HepG2 (cell line): ENCODE results near the gene CTBP1. TPM values are rescaled to one million over a fixed set of nuclear protein-coding genes. Genes with fewer than 3 reads are reported as not detected.

ENCODE experiments used
- ATAC-seq: fragments of 200-7000 bp; cut with Tn5 transposase; 3 replicates; pipeline ENCODE4 v1.9.1; 2020; ENCODE audit warnings: mild to moderate bottlenecking, moderate library complexity
- BruUV-seq: library from RNA; stranded (reverse); fragments of 400-500 nt; replicated peaks from 2 replicates; lab custom pipeline; 2021; lab: Mats Ljungman, UMichigan
- CTCF ChIA-PET: fragments of 300-600 bp; formaldehyde crosslinking; extraction: SDS; loops from one replicate; lab custom pipeline; 2021; ENCODE audit warnings: low total read pairs, inconsistent platforms, low intra/inter-chr PET ratio; lab: Yijun Ruan, JAX
- POLR2A ChIA-PET: fragments of 350-600 bp; sonication (Branson Sonifier 250); formaldehyde crosslinking; loops from one replicate; lab custom pipeline; 2020; ENCODE audit warnings: antibody characterized with exemption, inconsistent platforms; lab: Yijun Ruan, JAX
- DNase-seq: peaks from one replicate; pipeline ENCODE4 v3.0.0-alpha.2; 2015; ENCODE audit warnings: low spot score
- FAIRE-seq: peaks from 3 replicates; lab custom pipeline; 2011; peaks lifted over from hg19 to GRCh38; lab: Jason Lieb, UNC
- H2AFZ ChIP-seq: one replicate; pipeline ENCODE4 v1.6.1; 2011; ENCODE audit warnings: low read length, inconsistent platforms
- H3K27ac ChIP-seq: fragments of 300-600 bp; 3 replicates; pipeline ENCODE4 v1.8.0; 2011; ENCODE audit warnings: mixed run types, mild to moderate bottlenecking, mixed read lengths, low read length, inconsistent platforms; ENCODE audit not compliant: insufficient read depth; ENCODE audit errors: extremely low read length
- H3K27me3 ChIP-seq, 2 experiments: fragments of 200-600 bp in 1 of 2; 2 replicates in 1 of 2; 3 replicates in 1 of 2; pipeline versions ENCODE4 v1.6.0 to v1.8.0; 2011; ENCODE audit warnings: low read length in 2 of 2, mild to moderate bottlenecking in 2 of 2, moderate library complexity in 2 of 2, inconsistent platforms in 1 of 2; ENCODE audit not compliant: insufficient read depth in 2 of 2, control insufficient read depth in 1 of 2
- H3K36me3 ChIP-seq, 2 experiments: fragments of 200-600 bp in 1 of 2; replicated peaks in 1 of 2; 2 replicates in 1 of 2; 3 replicates in 1 of 2; pipeline versions ENCODE4 v1.5.1 to v1.8.0; 2011; ENCODE audit warnings: low read length in 2 of 2, inconsistent platforms in 1 of 2; ENCODE audit not compliant: insufficient read depth in 2 of 2, control insufficient read depth in 1 of 2
- H3K4me1 ChIP-seq: 2 replicates; pipeline ENCODE4 v1.5.1; 2012; ENCODE audit warnings: low read length, inconsistent platforms; ENCODE audit not compliant: insufficient read depth
- H3K4me2 ChIP-seq: 2 replicates; pipeline ENCODE4 v1.6.0; 2011; ENCODE audit warnings: low read depth, low read length, inconsistent platforms
- H3K4me3 ChIP-seq, 3 experiments: fragments of 200-600 bp in 1 of 3; sonication (generic), shearing (Covaris generic) in 1 of 3; replicated peaks in 1 of 3; 2 replicates each; pipeline ENCODE4 v1.5.1; 2011 to 2016; ENCODE audit warnings: low read length in 3 of 3, inconsistent platforms in 2 of 3, low read depth in 2 of 3, mild to moderate bottlenecking in 2 of 3, control low read depth in 1 of 3, mixed read lengths in 1 of 3; ENCODE audit not compliant: insufficient read depth in 1 of 3
- H3K79me2 ChIP-seq: one replicate; pipeline ENCODE4 v1.6.1; 2011; ENCODE audit warnings: low read length, inconsistent platforms; ENCODE audit not compliant: insufficient read depth
- H3K9ac ChIP-seq: 2 replicates; pipeline ENCODE4 v1.6.0; 2011; ENCODE audit warnings: mild to moderate bottlenecking, low read depth, low read length, inconsistent platforms; ENCODE audit not compliant: insufficient read depth
- H3K9me3 ChIP-seq: 2 replicates; pipeline ENCODE4 v1.5.1; 2012; ENCODE audit warnings: mild to moderate bottlenecking, low read length
- H4K20me1 ChIP-seq: 2 replicates; pipeline ENCODE4 v1.6.0; 2011; ENCODE audit warnings: inconsistent platforms, mild to moderate bottlenecking, low read length, moderate library complexity; ENCODE audit not compliant: insufficient read depth
- GPBP1L1 ChIP-seq: sonication (generic); formaldehyde crosslinking; IDR thresholded peaks from 2 replicates; pipeline ENCODE4 v1.5.0; 2020; ENCODE audit warnings: mild to moderate bottlenecking, missing genetic modification reagents
- MAX ChIP-seq: IDR thresholded peaks from 2 replicates; pipeline ENCODE4 v1.6.1; 2012; ENCODE audit warnings: inconsistent platforms
- ZMYM3 ChIP-seq: sonication (generic); formaldehyde crosslinking; IDR thresholded peaks from 2 replicates; pipeline ENCODE4 v1.5.1; 2020; ENCODE audit warnings: mild to moderate bottlenecking, missing genetic modification reagents
- ZNF747 ChIP-seq: sonication (generic); formaldehyde crosslinking; IDR thresholded peaks from 2 replicates; pipeline ENCODE4 v1.8.1; 2023; ENCODE audit warnings: missing genetic modification reagents, mild to moderate bottlenecking, borderline replicate concordance
- ZNF782 ChIP-seq: sonication (generic); formaldehyde crosslinking; IDR thresholded peaks from 2 replicates; pipeline ENCODE4 v1.4.0; 2020; ENCODE audit warnings: missing genetic modification reagents, mild to moderate bottlenecking, borderline replicate concordance
- WGBS: methylation state at CpG from one replicate; pipeline ENCODE4 v1.1.6; 2017; ENCODE audit warnings: low lambda C conversion rate; 5-methylcytosine and 5-hydroxymethylcytosine counted together
- in situ Hi-C: cut with HindIII; loops from 2 replicates; pipeline ENCODE4 v1.10.0; 2017; ENCODE audit warnings: low pct_unique_long_range_greater_than_20kb; ENCODE audit not compliant: extremely low pct_ligation_motif_present
- intact Hi-C: fragments of 100-400 bp; cut with micrococcal nuclease; formaldehyde crosslinking; loops from one replicate; pipeline ENCODE4 v1.10.0; 2022; ENCODE audit not compliant: unreplicated experiment
- polyA plus RNA-seq, 8 experiments: library from polyadenylated mRNA; depleted of rRNA in 3 of 8; stranded (reverse) in 7 of 8; unstranded in 1 of 8; fragments of >200 nt; fragmentation: Illumina TruSeq in 4 of 8; extraction: Trizol in 4 of 8; gene quantifications; 2 replicates each; pipeline versions ENCODE4 v1.2.1 to v1.2.3, GENCODE V29; 2011 to 2016; ENCODE audit warnings: low read depth in 4 of 8, missing spikeins in 1 of 8, mixed read lengths in 1 of 8; ENCODE audit not compliant: insufficient read depth in 1 of 8
- total RNA-seq, 5 experiments: library from RNA; depleted of rRNA; stranded (reverse); fragments of >200 nt; fragmentation: Illumina TruSeq; extraction: Trizol; gene quantifications; 2 replicates each; pipeline ENCODE4 v1.2.3, GENCODE V29; 2016; ENCODE audit warnings: low read depth in 1 of 5

Gene CTBP1
- total and polyA plus RNA-seq, 2 of the 13 experiments (the other 11 are each of a cell fraction or from before 2014, with no cell fraction given) = 78.5 to 112 TPM

- TF ChIP-seq ZMYM3 (CRISPR knock-in tag) (peak; percentile 71; the same call in 1 of the 2 replicates), ZNF782 (no peak), ZNF747 (CRISPR knock-in tag) (no peak), GPBP1L1 (CRISPR knock-in tag) (no peak), MAX (0 out of 2 replicates have a peak, but pooled peaks have one; percentile 16)
- FAIRE-seq = no peak
- BruUV-seq = no TSS peak
- Histone ChIP-seq H3K4me2 (no peak overlapping the region), H3K4me1 (peaks cover 55% of the 10 kb centered on the region), H4K20me1 (no peaks in the 10 kb centered on the region), H2AFZ (no peak overlapping the region), H3K27me3 (no peaks in the 10 kb centered on the region), H3K79me2 (no peaks in the 10 kb centered on the region), H3K27ac (no peak overlapping the region), H3K4me3 (no peak overlapping the region), H3K9ac (no peak overlapping the region), H3K36me3 (no peaks in the 10 kb centered on the region), H3K9me3 (peaks cover 12% of the 10 kb centered on the region)
- intact Hi-C loops = no loop called here
- in situ Hi-C loops = no loop called here
- ATAC-seq = no peak
- 82% methylated on average over 11 of the region's 11 CpGs for WGBS
- DNase-seq = no peak
- ChIA-PET CTCF (no interaction called here), POLR2A (interaction anchor here (1.4 to 3.5 kb wide), 2 partner anchors 14 to 26 kb away, joined by 9 to 18 read pairs; no protein-coding TSS in a partner anchor)
Measured at GRCh38 chr4:1178300-1179088, 70.4 kb downstream of the CTBP1 start.
